A549 (cell line): ENCODE results near the gene GAP43. TPM values are rescaled to one million over a fixed set of nuclear protein-coding genes. Genes with fewer than 3 reads are reported as not detected.

Experiments used
- ATAC-seq, 2 experiments: fragments of 200-7000 bp in 1 of 2; fragments of >200 bp in 1 of 2; cut with Nextera tagmentation in 1 of 2; cut with Tn5 transposase in 1 of 2; 3 replicates each; pipeline versions ENCODE4 v1.8.0 to v1.9.1; 2018 to 2020; ENCODE audit warnings: mild to moderate bottlenecking in 1 of 2, moderate library complexity in 1 of 2
- CTCF ChIA-PET: fragments of 300-600 bp; sonication (Branson Sonifier 250); formaldehyde crosslinking; extraction: SDS; loops from one replicate; lab custom pipeline; 2021; ENCODE audit warnings: antibody characterized with exemption, inconsistent platforms; lab: Yijun Ruan, JAX
- POLR2A ChIA-PET: fragments of 350-600 bp; formaldehyde crosslinking; extraction: SDS; loops from one replicate; lab custom pipeline; 2021; ENCODE audit warnings: antibody characterized with exemption, inconsistent platforms; lab: Yijun Ruan, JAX
- DNase-seq, 2 experiments: peaks; one replicate each; pipeline versions ENCODE4 v3.0.0 to v3.0.0-alpha.2; 2011 to 2016; ENCODE audit warnings: low read depth in 1 of 2, low spot score in 1 of 2
- FAIRE-seq: peaks from 2 replicates; lab custom pipeline; 2011; peaks lifted over from hg19 to GRCh38; lab: Jason Lieb, UNC
- H3K27ac ChIP-seq, 2 experiments: fragments of >200 bp; sonication (Bioruptor Twin); formaldehyde crosslinking; 3 replicates each; pipeline ENCODE4 v1.5.1; 2016 to 2017
- H3K4me1 ChIP-seq: fragments of >200 bp; sonication (Bioruptor Twin); formaldehyde crosslinking; 3 replicates; pipeline ENCODE4 v1.6.1; 2016
- H3K4me2 ChIP-seq: fragments of >200 bp; sonication (Bioruptor Twin); formaldehyde crosslinking; 3 replicates; pipeline ENCODE4 v1.6.1; 2016
- H3K4me3 ChIP-seq: fragments of >200 bp; sonication (Bioruptor Twin); formaldehyde crosslinking; 3 replicates; pipeline ENCODE4 v1.5.1; 2016
- H3K9me3 ChIP-seq: fragments of >200 bp; sonication (Bioruptor Twin); formaldehyde crosslinking; 3 replicates; pipeline ENCODE4 v1.6.1; 2016
- CBX2 ChIP-seq: fragments of 200-600 bp; sonication (generic); IDR thresholded peaks from 2 replicates; pipeline ENCODE4 v1.6.1; 2016; ENCODE audit warnings: low read depth, mild to moderate bottlenecking, borderline replicate concordance
- CBX8 ChIP-seq: fragments of 200-600 bp; sonication (generic); IDR thresholded peaks from 2 replicates; pipeline ENCODE4 v1.6.1; 2016
- CEBPB ChIP-seq, 2 experiments: fragments of >200 bp in 1 of 2; sonication (Bioruptor Twin) in 1 of 2; formaldehyde crosslinking in 1 of 2; IDR thresholded peaks; 2 replicates each; pipeline ENCODE4 v1.6.1; 2012 to 2016
- EP300 ChIP-seq, 2 experiments: fragments of >200 bp; sonication (Bioruptor Twin); formaldehyde crosslinking; IDR thresholded peaks; 2 replicates in 1 of 2; 3 replicates in 1 of 2; pipeline ENCODE4 v1.6.1; 2016 to 2017
- FOSB ChIP-seq: fragments of 250-450 bp; sonication (Bioruptor Pico); IDR thresholded peaks from 2 replicates; pipeline ENCODE4 v1.5.0; 2020; ENCODE audit warnings: mild to moderate bottlenecking, moderate library complexity
- HOXB5 ChIP-seq: fragments of 250-450 bp; sonication (Bioruptor Pico); IDR thresholded peaks from 2 replicates; pipeline ENCODE4 v1.5.0; 2020; ENCODE audit warnings: mild to moderate bottlenecking, moderate library complexity
- JUN ChIP-seq, 2 experiments: fragments of >200 bp; sonication (Bioruptor Twin); formaldehyde crosslinking; IDR thresholded peaks; 2 replicates in 1 of 2; 3 replicates in 1 of 2; pipeline ENCODE4 v1.6.1; 2016 to 2017
- JUNB ChIP-seq: fragments of >200 bp; sonication (Bioruptor Twin); formaldehyde crosslinking; IDR thresholded peaks from 2 replicates; pipeline ENCODE4 v1.6.1; 2016
- KDM1A ChIP-seq: fragments of 200-600 bp; sonication (generic); IDR thresholded peaks from 2 replicates; pipeline ENCODE4 v1.6.1; 2016; ENCODE audit warnings: low read depth, mild to moderate bottlenecking
- MAFK ChIP-seq: fragments of 450-650 bp; IDR thresholded peaks from 2 replicates; pipeline ENCODE4 v1.6.1; 2014; ENCODE audit not compliant: partially characterized antibody
- NPAS2 ChIP-seq: fragments of 250-450 bp; sonication (Bioruptor Pico); IDR thresholded peaks from 2 replicates; pipeline ENCODE4 v1.8.0; 2022; ENCODE audit warnings: mild to moderate bottlenecking, moderate library complexity, borderline replicate concordance
- NR3C1 ChIP-seq: fragments of >200 bp; sonication (Bioruptor Twin); formaldehyde crosslinking; IDR thresholded peaks from 3 replicates; pipeline ENCODE4 v1.6.1; 2017
- PHF8 ChIP-seq: fragments of 200-600 bp; sonication (generic); IDR thresholded peaks from 2 replicates; pipeline ENCODE4 v1.6.1; 2016; ENCODE audit warnings: low read depth, mild to moderate bottlenecking, antibody characterized with exemption, moderate library complexity, borderline replicate concordance
- POLR2A ChIP-seq: IDR thresholded peaks from 2 replicates; pipeline ENCODE4 v1.6.1; 2012; ENCODE audit warnings: mild to moderate bottlenecking, low read length
- RARB ChIP-seq: fragments of 250-450 bp; sonication (Bioruptor Pico); IDR thresholded peaks from 2 replicates; pipeline ENCODE4 v1.8.0; 2021; ENCODE audit warnings: mild to moderate bottlenecking, moderate library complexity
- RCOR1 ChIP-seq: fragments of 150-350 bp; IDR thresholded peaks from 2 replicates; pipeline ENCODE4 v1.6.1; 2014; ENCODE audit warnings: antibody characterized with exemption, low read length, low read depth
- RFX5 ChIP-seq: fragments of 450-650 bp; IDR thresholded peaks from 2 replicates; pipeline ENCODE4 v1.7.1; 2014; ENCODE audit warnings: antibody characterized with exemption, mild to moderate bottlenecking, moderate library complexity
- RNF2 ChIP-seq: fragments of 200-600 bp; sonication (generic); IDR thresholded peaks from 2 replicates; pipeline ENCODE4 v1.6.1; 2016; ENCODE audit warnings: low read depth, mild to moderate bottlenecking, antibody characterized with exemption, moderate library complexity, borderline replicate concordance
- SREBF2 ChIP-seq: fragments of 450-650 bp; IDR thresholded peaks from 2 replicates; pipeline ENCODE4 v1.6.1; 2014; ENCODE audit warnings: mild to moderate bottlenecking, moderate library complexity
- TFCP2L1 ChIP-seq: fragments of 250-450 bp; sonication (Bioruptor Pico); IDR thresholded peaks from 2 replicates; pipeline ENCODE4 v1.5.0; 2021; ENCODE audit warnings: mild to moderate bottlenecking
- TP53 ChIP-seq: fragments of 250-450 bp; sonication (Bioruptor Pico); IDR thresholded peaks from 2 replicates; pipeline ENCODE4 v1.5.0; 2021; ENCODE audit warnings: mild to moderate bottlenecking, moderate library complexity
- ZSCAN20 ChIP-seq: fragments of 250-450 bp; sonication (Bioruptor Pico); IDR thresholded peaks from 2 replicates; pipeline ENCODE4 v1.8.0; 2022; ENCODE audit warnings: mild to moderate bottlenecking, moderate library complexity
- WGBS: methylation state at CpG from one replicate; pipeline ENCODE4 v1.1.6; 2017; ENCODE audit errors: missing lambda C conversion rate; 5-methylcytosine and 5-hydroxymethylcytosine counted together
- polyA plus RNA-seq, 4 experiments: library from polyadenylated mRNA; depleted of rRNA in 3 of 4; stranded (reverse); fragments of >200 nt; fragmentation: RNase III in 1 of 4; extraction: RNeasy Plus Mini Kit Qiagen cat#74134 plus additional on column Dnase treatment in 1 of 4; gene quantifications; 2 replicates in 3 of 4; 3 replicates in 1 of 4; pipeline ENCODE4 v1.2.3, GENCODE V29; 2011 to 2017
- TF ChIP-seq, protein P1 (sequence below): fragments of 450-650 bp; IDR thresholded peaks from 2 replicates; pipeline ENCODE4 v1.6.1; 2014; ENCODE audit warnings: antibody characterized with exemption
- TF ChIP-seq, protein P2 (sequence below): fragments of >200 bp; sonication (Bioruptor Twin); formaldehyde crosslinking; IDR thresholded peaks from 3 replicates; pipeline ENCODE4 v1.5.1; 2016
- TF ChIP-seq, protein P3 (sequence below): IDR thresholded peaks from 2 replicates; pipeline ENCODE4 v1.6.1; 2012; ENCODE audit warnings: low read depth, borderline replicate concordance
- TF ChIP-seq, protein P4 (sequence below): IDR thresholded peaks from 2 replicates; pipeline ENCODE4 v1.6.1; 2012
- TF ChIP-seq, protein P5 (sequence below): fragments of 150-350 bp; IDR thresholded peaks from 2 replicates; pipeline ENCODE4 v1.6.1; 2014; ENCODE audit warnings: low read depth, mild to moderate bottlenecking, low read length
- TF ChIP-seq, protein P6 (sequence below): fragments of >200 bp; sonication (Bioruptor Twin); formaldehyde crosslinking; IDR thresholded peaks from 2 replicates; pipeline ENCODE4 v1.6.1; 2016
- TF ChIP-seq, protein P7 (sequence below): fragments of 250-450 bp; sonication (Bioruptor Pico); IDR thresholded peaks from 2 replicates; pipeline ENCODE4 v1.5.0; 2020; ENCODE audit warnings: low read depth, mild to moderate bottlenecking, moderate library complexity

GAP43 gene
- polyA plus RNA-seq, 2 of the 4 experiments (the other 2 are of a cell fraction): not detected

DNA sequence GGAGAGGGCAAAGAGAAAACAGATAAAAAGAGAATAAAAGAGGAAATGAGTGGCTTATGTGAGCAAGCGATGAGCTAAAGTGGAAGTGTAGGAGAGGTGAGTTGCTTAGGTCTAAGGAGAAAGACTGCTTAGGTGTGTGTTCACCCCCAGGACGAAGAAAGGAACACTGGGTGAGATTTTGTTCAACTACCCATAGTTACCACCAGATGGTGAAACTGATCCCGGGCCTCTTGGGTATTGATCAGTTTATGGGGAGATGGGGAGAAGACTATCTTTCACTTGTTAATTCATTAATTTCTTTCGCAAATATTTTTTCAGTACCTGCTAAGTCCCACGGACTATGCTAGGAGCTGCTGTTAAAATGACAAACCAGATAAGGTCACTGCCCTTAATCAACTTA lies 33.9 kb downstream of the GAP43 start:
- no peak for TF ChIP-seq CEBPB (IDR thresholded peaks at IDR 0.05)
- Histone ChIP-seq H3K4me2 (no peak overlapping the region), H3K27ac (no peak overlapping the region), H3K4me3 (no peak overlapping the region), H3K9me3 (no peaks in the 10 kb centered on the region), H3K4me1 (peaks cover 13% of the 10 kb centered on the region)
- ChIA-PET POLR2A (no interaction called here), CTCF (interaction anchor here (0.6 to 1.2 kb wide), 4 partner anchors 17 to 440 kb away, joined by 3 read pairs; no protein-coding TSS in a partner anchor)
- 77% methylated on average over 5 of the region's 5 CpGs for WGBS
- DNase-seq (no peak), FAIRE-seq (no peak), ATAC-seq (no peak)

DNA sequence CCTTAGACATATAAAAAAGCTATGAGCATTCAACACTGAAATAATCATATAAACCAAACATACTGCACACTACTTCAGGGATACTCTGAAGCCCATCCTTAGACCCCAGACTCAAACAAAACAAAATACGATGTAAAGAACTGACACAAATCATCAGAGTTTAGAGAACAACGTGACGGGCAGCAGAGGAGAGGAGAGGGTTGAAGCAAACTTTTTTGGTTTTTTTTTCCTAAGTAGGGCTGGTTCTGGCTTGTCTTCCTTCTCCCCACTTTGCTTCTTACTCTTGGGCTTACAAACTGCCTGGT lies 34.7 kb downstream of the GAP43 start:
- POLR2A ChIA-PET: no interaction called here

DNA sequence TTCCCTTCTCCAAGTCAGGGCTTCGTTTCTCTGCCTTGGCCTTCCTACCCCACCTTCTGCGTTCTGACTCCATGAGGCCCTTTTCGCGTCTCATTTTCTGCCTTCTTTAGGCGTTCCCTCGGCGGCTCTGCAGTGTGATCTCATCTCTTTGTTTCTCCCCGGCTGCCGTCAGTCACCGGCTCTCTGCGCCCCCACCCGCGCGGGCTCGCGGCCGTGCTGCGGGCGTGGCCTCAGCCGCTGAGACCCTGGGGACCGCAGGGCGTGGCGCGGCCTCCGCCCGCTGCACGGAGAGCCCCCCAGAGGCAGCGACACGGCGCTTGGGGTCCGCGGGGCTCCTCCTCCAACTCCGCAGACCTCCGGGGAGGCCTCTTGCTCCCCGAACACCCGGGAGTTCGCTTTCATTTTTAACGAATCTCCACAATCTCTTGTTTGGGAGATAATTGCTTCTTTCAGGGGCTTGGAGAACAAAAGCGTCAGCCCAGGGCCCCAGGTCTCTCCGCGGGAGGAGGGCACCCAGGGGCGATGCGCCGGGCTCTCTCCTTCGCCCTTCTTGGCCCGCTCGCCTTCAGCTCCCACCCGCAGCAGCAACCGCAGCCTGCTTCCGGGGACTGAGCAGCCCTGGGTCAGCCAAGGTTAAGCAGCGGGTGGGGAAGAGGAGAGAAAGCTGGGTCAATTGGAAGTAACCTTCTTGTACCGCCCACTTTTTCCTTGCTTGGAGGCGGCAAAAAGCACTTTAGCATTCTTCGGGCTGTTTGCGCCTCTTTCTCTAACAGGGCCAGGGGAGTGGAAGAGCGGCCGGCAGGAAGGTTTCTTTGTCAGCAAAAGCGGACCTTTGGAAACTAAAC lies 35.2 kb downstream of the GAP43 start:
- Histone ChIP-seq H3K4me1 (peaks cover 13% of the 10 kb centered on the region), H3K27ac (peak overlapping the region; percentile 87 to 88), H3K9me3 (no peaks in the 10 kb centered on the region), H3K4me2 (peak overlapping the region; percentile 83), H3K4me3 (peak overlapping the region; percentile 70)
- no peak for FAIRE-seq
- ChIA-PET CTCF (no interaction called here), POLR2A (interaction anchor here (0.6 to 1.5 kb wide), 3 partner anchors 14 to 28 kb away, joined by 3 to 7 read pairs (median 3); no protein-coding TSS in a partner anchor)
- 15% methylated on average over 35 of the region's 58 CpGs for WGBS
- DNase-seq: peak; percentile 48 to 58
- peak; percentile 91 to 93 for ATAC-seq
- TF ChIP-seq, protein P1, sequence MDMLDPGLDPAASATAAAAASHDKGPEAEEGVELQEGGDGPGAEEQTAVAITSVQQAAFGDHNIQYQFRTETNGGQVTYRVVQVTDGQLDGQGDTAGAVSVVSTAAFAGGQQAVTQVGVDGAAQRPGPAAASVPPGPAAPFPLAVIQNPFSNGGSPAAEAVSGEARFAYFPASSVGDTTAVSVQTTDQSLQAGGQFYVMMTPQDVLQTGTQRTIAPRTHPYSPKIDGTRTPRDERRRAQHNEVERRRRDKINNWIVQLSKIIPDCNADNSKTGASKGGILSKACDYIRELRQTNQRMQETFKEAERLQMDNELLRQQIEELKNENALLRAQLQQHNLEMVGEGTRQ: no peak
- TF ChIP-seq MAFK (no peak), FOSB (CRISPR knock-in tag) (no peak), CBX2 (no peak), CEBPB (IDR thresholded peaks at IDR 0.05) (no peak), KDM1A (no peak), NR3C1 (no peak), PHF8 (peak; percentile 43; the same call in 1 of the 2 replicates), JUN (IDR thresholded peaks at IDR 0.05) (peak; percentile 24 to 49; a peak in 2 of 5 replicates), POLR2A (peak; percentile 37), TP53 (CRISPR knock-in tag) (no peak), NPAS2 (no peak), CBX8 (no peak), ZSCAN20 (CRISPR knock-in tag) (no peak), RARB (CRISPR knock-in tag) (no peak), HOXB5 (no peak), EP300 (IDR thresholded peaks at IDR 0.05) (no peak), RCOR1 (no peak)
- TF ChIP-seq, protein P2, sequence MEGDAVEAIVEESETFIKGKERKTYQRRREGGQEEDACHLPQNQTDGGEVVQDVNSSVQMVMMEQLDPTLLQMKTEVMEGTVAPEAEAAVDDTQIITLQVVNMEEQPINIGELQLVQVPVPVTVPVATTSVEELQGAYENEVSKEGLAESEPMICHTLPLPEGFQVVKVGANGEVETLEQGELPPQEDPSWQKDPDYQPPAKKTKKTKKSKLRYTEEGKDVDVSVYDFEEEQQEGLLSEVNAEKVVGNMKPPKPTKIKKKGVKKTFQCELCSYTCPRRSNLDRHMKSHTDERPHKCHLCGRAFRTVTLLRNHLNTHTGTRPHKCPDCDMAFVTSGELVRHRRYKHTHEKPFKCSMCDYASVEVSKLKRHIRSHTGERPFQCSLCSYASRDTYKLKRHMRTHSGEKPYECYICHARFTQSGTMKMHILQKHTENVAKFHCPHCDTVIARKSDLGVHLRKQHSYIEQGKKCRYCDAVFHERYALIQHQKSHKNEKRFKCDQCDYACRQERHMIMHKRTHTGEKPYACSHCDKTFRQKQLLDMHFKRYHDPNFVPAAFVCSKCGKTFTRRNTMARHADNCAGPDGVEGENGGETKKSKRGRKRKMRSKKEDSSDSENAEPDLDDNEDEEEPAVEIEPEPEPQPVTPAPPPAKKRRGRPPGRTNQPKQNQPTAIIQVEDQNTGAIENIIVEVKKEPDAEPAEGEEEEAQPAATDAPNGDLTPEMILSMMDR: no peak
- TF ChIP-seq, protein P3, sequence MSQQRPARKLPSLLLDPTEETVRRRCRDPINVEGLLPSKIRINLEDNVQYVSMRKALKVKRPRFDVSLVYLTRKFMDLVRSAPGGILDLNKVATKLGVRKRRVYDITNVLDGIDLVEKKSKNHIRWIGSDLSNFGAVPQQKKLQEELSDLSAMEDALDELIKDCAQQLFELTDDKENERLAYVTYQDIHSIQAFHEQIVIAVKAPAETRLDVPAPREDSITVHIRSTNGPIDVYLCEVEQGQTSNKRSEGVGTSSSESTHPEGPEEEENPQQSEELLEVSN: peak; percentile 55; the same call in 1 of the 2 replicates
- TF ChIP-seq, protein P4, sequence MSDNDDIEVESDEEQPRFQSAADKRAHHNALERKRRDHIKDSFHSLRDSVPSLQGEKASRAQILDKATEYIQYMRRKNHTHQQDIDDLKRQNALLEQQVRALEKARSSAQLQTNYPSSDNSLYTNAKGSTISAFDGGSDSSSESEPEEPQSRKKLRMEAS: peak; percentile 27; the same call in 1 of the 2 replicates
- TF ChIP-seq, protein P5, sequence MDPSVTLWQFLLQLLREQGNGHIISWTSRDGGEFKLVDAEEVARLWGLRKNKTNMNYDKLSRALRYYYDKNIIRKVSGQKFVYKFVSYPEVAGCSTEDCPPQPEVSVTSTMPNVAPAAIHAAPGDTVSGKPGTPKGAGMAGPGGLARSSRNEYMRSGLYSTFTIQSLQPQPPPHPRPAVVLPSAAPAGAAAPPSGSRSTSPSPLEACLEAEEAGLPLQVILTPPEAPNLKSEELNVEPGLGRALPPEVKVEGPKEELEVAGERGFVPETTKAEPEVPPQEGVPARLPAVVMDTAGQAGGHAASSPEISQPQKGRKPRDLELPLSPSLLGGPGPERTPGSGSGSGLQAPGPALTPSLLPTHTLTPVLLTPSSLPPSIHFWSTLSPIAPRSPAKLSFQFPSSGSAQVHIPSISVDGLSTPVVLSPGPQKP: no peak

More for the DNA sequence above, 34.7 kb downstream of the GAP43 start:
- WGBS: 77% methylated on average over 3 of the region's 3 CpGs
- DNase-seq (no peak), ATAC-seq (no peak), FAIRE-seq (no peak)
- Histone ChIP-seq H3K4me3 (peak overlapping the region; percentile 70), H3K9me3 (no peaks in the 10 kb centered on the region), H3K27ac (peak overlapping the region; percentile 87 to 88), H3K4me1 (peaks cover 13% of the 10 kb centered on the region), H3K4me2 (peak overlapping the region; percentile 83)
- TF ChIP-seq, protein P6, sequence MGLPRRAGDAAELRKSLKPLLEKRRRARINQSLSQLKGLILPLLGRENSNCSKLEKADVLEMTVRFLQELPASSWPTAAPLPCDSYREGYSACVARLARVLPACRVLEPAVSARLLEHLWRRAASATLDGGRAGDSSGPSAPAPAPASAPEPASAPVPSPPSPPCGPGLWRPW: no peak
- TF ChIP-seq RNF2 (no peak), RFX5 (no peak), JUNB (no peak), SREBF2 (no peak), TFCP2L1 (CRISPR knock-in tag) (no peak)
- TF ChIP-seq, protein P7, sequence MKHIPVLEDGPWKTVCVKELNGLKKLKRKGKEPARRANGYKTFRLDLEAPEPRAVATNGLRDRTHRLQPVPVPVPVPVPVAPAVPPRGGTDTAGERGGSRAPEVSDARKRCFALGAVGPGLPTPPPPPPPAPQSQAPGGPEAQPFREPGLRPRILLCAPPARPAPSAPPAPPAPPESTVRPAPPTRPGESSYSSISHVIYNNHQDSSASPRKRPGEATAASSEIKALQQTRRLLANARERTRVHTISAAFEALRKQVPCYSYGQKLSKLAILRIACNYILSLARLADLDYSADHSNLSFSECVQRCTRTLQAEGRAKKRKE: no peak
- CTCF ChIA-PET: interaction anchor here (0.6 to 1.2 kb wide), 3 partner anchors 35 to 441 kb away, joined by 3 read pairs; no protein-coding TSS in a partner anchor
